ENCODE results near the gene RPS6KA2. TPM values are rescaled to one million over a fixed set of nuclear protein-coding genes. Genes with fewer than 3 reads are reported as not detected.

Gene RPS6KA2
- total and polyA plus RNA-seq, 4 donors: 23.8 to 34.6 (median 31.6) TPM

DNA sequence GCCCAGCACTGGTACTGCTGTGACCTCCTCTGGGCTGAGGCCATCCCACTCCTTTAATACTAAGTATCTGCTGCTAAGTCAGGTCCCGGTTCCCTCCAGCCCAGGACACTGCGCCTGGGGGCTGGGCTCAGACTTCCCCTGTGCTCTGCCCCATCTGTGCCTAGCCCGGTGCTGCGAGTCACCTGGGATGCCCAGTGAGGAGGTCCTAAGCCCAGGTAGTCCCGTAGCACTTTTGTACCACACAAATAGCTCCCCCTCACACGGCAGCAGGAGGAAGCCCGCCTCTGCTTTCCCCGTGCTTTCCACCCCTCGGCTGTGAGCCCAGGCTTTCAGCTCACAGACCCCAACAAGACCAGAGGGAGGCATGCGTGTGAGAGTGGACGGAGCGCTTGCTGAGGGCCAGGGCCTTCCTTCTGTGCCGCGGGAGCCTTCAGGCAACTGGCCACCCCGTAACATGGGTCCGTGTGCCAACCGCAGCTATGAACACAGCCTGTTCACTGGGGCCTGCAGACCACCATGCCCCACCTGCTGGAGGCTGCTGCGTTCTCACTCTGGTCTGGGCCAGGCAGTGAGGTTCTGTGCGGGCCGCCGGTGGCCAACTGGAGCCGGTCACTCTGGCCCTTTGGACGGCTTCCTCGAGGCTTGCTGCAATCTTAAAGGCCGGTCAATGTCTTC is 164.5 kb downstream of the RPS6KA2 start:
- no peak for DNase-seq (ENCODE audit: low read depth in 4 of 6, low spot score in 6 of 6)
- WGBS (ENCODE audit: insufficient coverage): 89% methylated on average over 23 of the region's 25 CpGs

DNA sequence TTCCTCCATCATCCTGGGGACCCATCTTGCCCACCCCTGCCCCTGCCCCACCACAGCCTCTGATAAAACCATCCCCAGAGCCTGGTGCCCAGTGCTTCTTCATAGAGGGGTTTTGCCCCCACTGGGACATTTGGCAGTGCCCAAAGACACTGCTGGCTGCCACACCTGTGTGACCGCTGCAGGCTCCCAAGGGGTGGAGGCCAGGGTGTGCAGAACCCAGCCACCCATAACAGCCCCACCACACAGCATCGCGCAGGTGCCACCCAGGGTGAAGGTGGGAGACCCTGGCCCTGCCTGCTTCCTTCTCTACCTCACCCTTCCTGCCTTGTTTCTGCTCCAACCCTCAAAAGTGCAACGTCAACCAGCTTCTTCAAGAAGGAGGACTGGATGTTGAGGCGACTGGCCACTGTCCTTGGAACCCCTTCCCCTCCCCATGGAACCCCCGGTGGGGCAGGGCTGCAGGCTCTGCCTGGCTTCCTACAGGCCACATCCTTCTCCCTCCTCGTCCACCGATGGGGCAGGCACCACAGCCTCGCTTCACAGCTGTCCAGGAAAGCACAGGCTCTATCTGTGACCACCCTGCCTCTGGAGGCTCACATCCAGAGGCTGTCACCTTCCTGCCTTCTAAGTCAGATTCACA is 165.1 kb downstream of the RPS6KA2 start:
- H3K4me1 ChIP-seq (ENCODE audit: control insufficient read depth, insufficient read depth, low read length): peaks cover 22% of the 10 kb centered on the region
- peaks cover 31% of the 10 kb centered on the region for H3K36me3 ChIP-seq (ENCODE audit: control insufficient read depth, insufficient read depth, low read length)
- no peak overlapping the region for H3K4me3 ChIP-seq (ENCODE audit: low read depth, low read length)
- WGBS (ENCODE audit: insufficient coverage): 89% methylated on average over 9 of the region's 9 CpGs
- no peak overlapping the region for H3K27ac ChIP-seq (ENCODE audit: low read depth, low read length)
- DNase-seq (ENCODE audit: low read depth in 4 of 6, low spot score in 6 of 6): no peak
- no peaks in the 10 kb centered on the region for H3K27me3 ChIP-seq (ENCODE audit: control insufficient read depth, insufficient read depth, low read length)
- H3K9me3 ChIP-seq (ENCODE audit: control insufficient read depth, insufficient read depth, low read length): no peaks in the 10 kb centered on the region

More for the DNA sequence above, 164.5 kb downstream of the RPS6KA2 start:
- H3K4me1 ChIP-seq (ENCODE audit: control insufficient read depth, insufficient read depth, low read length): peaks cover 22% of the 10 kb centered on the region
- H3K27me3 ChIP-seq (ENCODE audit: control insufficient read depth, insufficient read depth, low read length): no peaks in the 10 kb centered on the region
- no peak overlapping the region for H3K27ac ChIP-seq (ENCODE audit: low read depth, low read length)
- H3K36me3 ChIP-seq (ENCODE audit: control insufficient read depth, insufficient read depth, low read length): peaks cover 36% of the 10 kb centered on the region
- H3K4me3 ChIP-seq (ENCODE audit: low read depth, low read length): no peak overlapping the region
- no peaks in the 10 kb centered on the region for H3K9me3 ChIP-seq (ENCODE audit: control insufficient read depth, insufficient read depth, low read length)

DNA sequence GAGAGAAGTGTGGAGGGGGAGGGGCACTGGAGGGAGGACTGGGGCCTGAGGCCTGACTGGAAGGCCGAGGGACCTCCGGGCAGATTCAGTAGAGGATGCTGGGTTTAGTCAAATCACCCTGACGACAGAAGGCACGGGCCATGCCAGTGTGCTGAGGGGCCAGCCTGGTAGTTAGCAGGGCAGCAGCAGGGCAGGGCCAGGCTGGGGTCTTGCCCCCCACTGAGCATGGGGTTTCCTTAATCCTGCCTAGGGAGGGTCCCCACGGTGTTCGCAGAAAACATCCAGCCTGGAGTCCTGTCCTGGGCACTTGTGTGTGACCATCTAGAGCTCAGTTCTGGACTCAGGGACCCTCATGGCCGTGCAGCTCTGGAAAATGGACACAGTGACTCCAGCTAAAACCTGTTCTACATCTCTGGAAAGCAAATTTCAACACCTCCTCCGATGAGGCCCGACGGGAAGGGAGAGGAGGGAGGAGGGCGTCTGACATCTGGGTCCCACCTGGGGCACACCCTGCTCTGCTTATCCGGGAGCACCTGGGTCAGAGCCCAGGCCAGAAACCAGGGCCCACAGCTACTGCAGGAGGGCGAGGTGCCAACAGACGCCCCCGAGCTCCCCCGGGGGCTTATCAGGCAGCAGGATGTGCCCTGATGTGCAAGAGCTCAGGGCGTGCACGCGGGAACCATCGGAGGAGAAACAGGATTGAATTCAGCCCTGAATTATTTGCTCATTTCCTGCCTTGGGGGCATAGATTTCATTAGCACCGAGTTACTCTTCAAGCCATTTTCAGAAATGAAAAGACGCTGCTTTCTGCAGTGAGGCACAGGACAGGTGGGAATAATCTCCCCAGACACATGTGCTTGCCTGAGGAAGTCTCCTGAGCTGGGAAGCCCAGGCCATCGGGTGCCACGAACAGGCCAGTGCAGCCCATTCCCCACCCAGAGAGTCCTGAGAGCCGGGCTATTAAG is 166.3 kb downstream of the RPS6KA2 start:
- H3K4me3 ChIP-seq (ENCODE audit: low read depth, low read length): no peak overlapping the region
- 60% methylated on average over 18 of the region's 25 CpGs for WGBS (ENCODE audit: insufficient coverage)
- H3K27me3 ChIP-seq (ENCODE audit: control insufficient read depth, insufficient read depth, low read length): no peaks in the 10 kb centered on the region
- peaks cover 31% of the 10 kb centered on the region for H3K36me3 ChIP-seq (ENCODE audit: control insufficient read depth, insufficient read depth, low read length)
- H3K27ac ChIP-seq (ENCODE audit: low read depth, low read length): no peak overlapping the region
- peak in 1 of 6 donors; percentile 61 for DNase-seq (ENCODE audit: low read depth in 4 of 6, low spot score in 6 of 6)
- no peaks in the 10 kb centered on the region for H3K9me3 ChIP-seq (ENCODE audit: control insufficient read depth, insufficient read depth, low read length)
- H3K4me1 ChIP-seq (ENCODE audit: control insufficient read depth, insufficient read depth, low read length): peaks cover 22% of the 10 kb centered on the region

DNA sequence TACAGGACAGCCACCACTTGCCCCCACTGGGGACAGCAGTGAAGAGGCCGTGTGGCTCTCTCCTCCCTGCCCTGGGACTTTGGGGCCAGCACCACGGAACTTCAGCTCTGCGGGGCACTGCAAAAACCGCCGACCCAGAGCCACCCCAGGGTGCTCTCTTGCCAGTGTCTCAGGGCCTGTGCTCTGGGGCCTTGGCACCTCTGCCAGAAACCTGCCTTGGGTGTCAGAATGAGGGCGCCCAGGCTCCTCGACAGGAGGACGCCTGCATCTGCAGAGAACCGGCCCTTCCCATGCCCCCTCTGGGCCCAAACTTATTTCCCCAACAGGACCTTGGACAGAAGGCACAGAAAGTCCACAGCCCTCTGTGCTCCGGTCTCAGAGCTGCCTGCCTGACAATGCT is 167.1 kb downstream of the RPS6KA2 start:
- H3K27me3 ChIP-seq (ENCODE audit: control insufficient read depth, insufficient read depth, low read length): no peaks in the 10 kb centered on the region
- DNase-seq (ENCODE audit: low read depth in 4 of 6, low spot score in 6 of 6): no peak
- no peak overlapping the region for H3K27ac ChIP-seq (ENCODE audit: low read depth, low read length)
- WGBS (ENCODE audit: insufficient coverage): 92% methylated on average over 10 of the region's 10 CpGs
- H3K9me3 ChIP-seq (ENCODE audit: control insufficient read depth, insufficient read depth, low read length): no peaks in the 10 kb centered on the region
- peaks cover 27% of the 10 kb centered on the region for H3K4me1 ChIP-seq (ENCODE audit: control insufficient read depth, insufficient read depth, low read length)
- H3K36me3 ChIP-seq (ENCODE audit: control insufficient read depth, insufficient read depth, low read length): peaks cover 39% of the 10 kb centered on the region
- H3K4me3 ChIP-seq (ENCODE audit: low read depth, low read length): no peak overlapping the region

DNA sequence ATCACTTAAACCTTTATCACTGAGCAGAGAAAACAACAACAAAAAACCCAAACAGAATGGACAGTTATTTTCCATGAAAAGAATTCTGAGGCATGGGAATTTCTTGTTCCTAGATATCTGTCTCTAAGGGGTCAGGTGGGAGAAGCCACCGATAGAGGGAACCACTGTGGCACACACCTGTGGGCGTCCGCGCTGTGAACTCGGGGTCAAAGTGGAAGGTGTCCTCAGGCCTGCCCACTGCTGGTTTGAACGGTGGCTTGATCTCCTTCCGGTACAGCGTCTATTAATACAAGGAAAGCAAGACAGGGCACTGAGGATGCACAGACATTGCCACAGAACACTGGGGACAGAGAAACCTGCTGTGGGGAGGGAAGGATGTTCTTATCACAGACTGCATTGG is 167.8 kb downstream of the RPS6KA2 start:
- H3K36me3 ChIP-seq (ENCODE audit: control insufficient read depth, insufficient read depth, low read length): peaks cover 35% of the 10 kb centered on the region
- no peak for DNase-seq (ENCODE audit: low read depth in 4 of 6, low spot score in 6 of 6)
- H3K27me3 ChIP-seq (ENCODE audit: control insufficient read depth, insufficient read depth, low read length): no peaks in the 10 kb centered on the region
- 88% methylated on average over 8 of the region's 8 CpGs for WGBS (ENCODE audit: insufficient coverage)
- no peak overlapping the region for H3K4me3 ChIP-seq (ENCODE audit: low read depth, low read length)
- no peak overlapping the region for H3K27ac ChIP-seq (ENCODE audit: low read depth, low read length)
- no peaks in the 10 kb centered on the region for H3K9me3 ChIP-seq (ENCODE audit: control insufficient read depth, insufficient read depth, low read length)
- H3K4me1 ChIP-seq (ENCODE audit: control insufficient read depth, insufficient read depth, low read length): peaks cover 26% of the 10 kb centered on the region

DNA sequence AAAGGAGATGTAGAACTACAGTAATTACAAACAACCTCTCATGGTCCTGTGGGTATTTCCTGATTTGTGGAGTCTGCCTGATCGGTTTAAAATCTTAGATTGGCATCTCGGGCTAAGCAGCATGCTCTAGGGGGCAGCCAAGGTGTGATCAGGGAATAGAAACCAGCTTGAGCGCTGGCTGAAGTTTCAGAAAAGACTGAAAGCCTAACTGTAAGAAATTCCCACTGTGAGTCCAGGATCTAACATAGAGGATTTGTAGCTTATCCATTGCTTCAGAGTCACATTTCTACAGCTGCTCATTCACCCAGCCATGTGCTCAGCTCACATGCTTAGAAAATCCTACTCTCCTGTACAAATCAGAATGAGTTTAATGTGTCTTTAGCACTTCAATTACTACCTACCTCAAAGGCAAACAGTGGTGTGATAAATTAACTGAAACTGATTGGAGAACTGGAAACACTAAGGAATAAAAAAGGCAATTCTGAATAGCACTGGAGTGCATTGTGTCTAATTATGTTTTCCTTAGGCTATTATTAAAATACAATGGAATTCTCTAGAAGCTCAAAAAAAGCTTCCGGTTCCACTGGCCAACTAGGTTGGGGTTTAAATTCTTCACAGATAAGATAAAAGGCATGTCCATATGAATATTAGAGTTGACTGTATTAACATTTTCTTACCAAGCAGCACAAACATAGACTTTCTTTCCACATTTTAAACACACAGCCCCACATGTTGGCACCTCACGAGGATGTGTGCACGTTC is 170.5 kb downstream of the RPS6KA2 start:
- H3K27ac ChIP-seq (ENCODE audit: low read depth, low read length): no peak overlapping the region
- H3K4me1 ChIP-seq (ENCODE audit: control insufficient read depth, insufficient read depth, low read length): peaks cover 21% of the 10 kb centered on the region
- H3K27me3 ChIP-seq (ENCODE audit: control insufficient read depth, insufficient read depth, low read length): no peaks in the 10 kb centered on the region
- peaks cover 16% of the 10 kb centered on the region for H3K36me3 ChIP-seq (ENCODE audit: control insufficient read depth, insufficient read depth, low read length)
- 51% methylated on average over 5 of the region's 6 CpGs for WGBS (ENCODE audit: insufficient coverage)
- no peak overlapping the region for H3K4me3 ChIP-seq (ENCODE audit: low read depth, low read length)
- peak in 2 of 6 donors; percentile 48 to 83 for DNase-seq (ENCODE audit: low read depth in 4 of 6, low spot score in 6 of 6)
- H3K9me3 ChIP-seq (ENCODE audit: control insufficient read depth, insufficient read depth, low read length): no peaks in the 10 kb centered on the region

DNA sequence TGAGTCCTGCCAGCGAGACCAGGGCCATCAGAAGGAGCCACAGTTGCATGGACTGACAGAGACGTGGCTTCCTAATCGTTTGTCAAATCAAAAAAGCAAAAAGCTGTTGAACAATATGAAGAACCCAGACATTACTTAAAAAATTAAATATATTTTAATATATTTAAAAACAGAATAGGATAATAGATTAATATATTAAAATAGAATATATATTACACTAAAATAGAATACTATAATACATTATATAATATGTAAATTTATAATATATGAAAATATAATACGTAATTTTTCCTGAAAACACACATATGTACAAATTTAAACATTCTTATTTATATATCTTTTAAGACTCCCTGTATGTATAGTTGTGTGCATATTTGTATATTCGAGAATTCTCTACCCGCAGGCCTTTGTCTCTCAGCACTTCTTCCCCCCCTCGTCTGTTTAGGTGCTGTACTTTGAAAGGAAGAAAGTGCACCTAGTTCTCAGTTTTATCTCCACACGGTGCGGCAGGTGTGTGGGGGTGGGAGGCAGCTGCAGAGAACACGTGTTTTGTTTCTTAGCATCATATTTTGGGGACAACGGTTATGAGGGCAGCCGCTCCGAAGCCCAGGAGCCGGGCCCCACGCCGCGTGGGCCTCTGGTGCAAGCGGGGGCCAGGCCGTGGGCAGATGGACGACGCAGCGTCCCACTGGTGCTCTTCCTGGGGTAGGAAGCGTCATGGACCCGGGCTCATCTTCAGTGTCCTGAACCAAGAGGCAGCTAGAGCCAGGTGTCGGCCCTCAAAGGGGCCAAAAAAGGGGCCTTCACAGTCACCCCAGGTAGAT is 172.1 kb downstream of the RPS6KA2 start:
- Histone ChIP-seq H3K36me3 (ENCODE audit: control insufficient read depth, insufficient read depth, low read length) (peaks cover 13% of the 10 kb centered on the region), H3K9me3 (ENCODE audit: control insufficient read depth, insufficient read depth, low read length) (peaks cover 2% of the 10 kb centered on the region), H3K27ac (ENCODE audit: low read depth, low read length) (no peak overlapping the region), H3K27me3 (ENCODE audit: control insufficient read depth, insufficient read depth, low read length) (no peaks in the 10 kb centered on the region), H3K4me3 (ENCODE audit: low read depth, low read length) (no peak overlapping the region), H3K4me1 (ENCODE audit: control insufficient read depth, insufficient read depth, low read length) (peaks cover 7% of the 10 kb centered on the region)
- DNase-seq (ENCODE audit: low read depth in 4 of 6, low spot score in 6 of 6): no peak
- 97% methylated on average over 19 of the region's 25 CpGs for WGBS (ENCODE audit: insufficient coverage)

DNA sequence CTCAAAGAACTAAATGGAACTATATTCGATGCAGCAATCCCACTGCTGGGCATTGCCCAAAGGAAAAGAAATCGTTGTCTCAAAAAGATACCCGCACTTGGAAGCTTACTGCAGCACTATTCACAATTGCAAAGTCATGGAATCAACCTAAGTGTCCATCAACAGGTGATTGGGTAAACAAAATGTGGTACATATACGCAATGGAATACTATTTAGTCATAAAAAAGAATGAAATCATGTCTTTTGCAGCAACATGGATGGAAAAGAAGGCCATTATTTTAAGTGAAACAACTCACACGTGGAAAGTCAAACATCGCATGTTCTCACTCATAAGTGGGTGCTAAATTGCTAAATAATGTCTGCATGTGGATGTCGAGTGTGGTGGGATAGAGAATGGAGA is 173.4 kb downstream of the RPS6KA2 start:
- H3K9me3 ChIP-seq (ENCODE audit: control insufficient read depth, insufficient read depth, low read length): peaks cover 2% of the 10 kb centered on the region
- no peak overlapping the region for H3K27ac ChIP-seq (ENCODE audit: low read depth, low read length)
- no peaks in the 10 kb centered on the region for H3K27me3 ChIP-seq (ENCODE audit: control insufficient read depth, insufficient read depth, low read length)
- H3K36me3 ChIP-seq (ENCODE audit: control insufficient read depth, insufficient read depth, low read length): peaks cover 14% of the 10 kb centered on the region
- DNase-seq (ENCODE audit: low read depth in 4 of 6, low spot score in 6 of 6): no peak
- no peak overlapping the region for H3K4me3 ChIP-seq (ENCODE audit: low read depth, low read length)
- 96% methylated on average over 2 of the region's 7 CpGs for WGBS (ENCODE audit: insufficient coverage)
- H3K4me1 ChIP-seq (ENCODE audit: control insufficient read depth, insufficient read depth, low read length): peaks cover 5% of the 10 kb centered on the region

All from spinal cord (tissue), 10 donors.